Astrocyte of the spinal cord (primary cell): ENCODE data around the gene MSLN.

Source experiments
- DNase-seq: peaks from one replicate; pipeline ENCODE4 v3.0.0; 2011; ENCODE audit warnings: low read depth, low spot score
- H3K4me3 ChIP-seq: 2 replicates; pipeline ENCODE4 v1.5.1; 2011; ENCODE audit warnings: low read depth, mild to moderate bottlenecking, low read length, moderate library complexity
- CTCF ChIP-seq: IDR thresholded peaks from 2 replicates; pipeline ENCODE4 v1.5.1; 2012; ENCODE audit warnings: low read depth, mild to moderate bottlenecking, low read length, inconsistent platforms
- in situ Hi-C: cut with HindIII; loops from 2 replicates; pipeline ENCODE4 v1.10.0; 2017; ENCODE audit warnings: low sequenced_read_pairs

Gene MSLN

GRCh38 chr16:765488-765865, 4.9 kb downstream of the MSLN start:
- no peak for DNase-seq
- no peak overlapping the region for H3K4me3 ChIP-seq
- no peak for TF ChIP-seq CTCF
- in situ Hi-C loops = no loop called here

- in situ Hi-C loops = no loop called here
- no peak for DNase-seq
- TF ChIP-seq CTCF = no peak
- H3K4me3 ChIP-seq = no peak overlapping the region
Observed at GRCh38 chr16:766008-766819, 5.7 kb downstream of the MSLN start.

- in situ Hi-C loops = no loop called here
- no peak for TF ChIP-seq CTCF
- no peak for DNase-seq
- no peak overlapping the region for H3K4me3 ChIP-seq
Observed at GRCh38 chr16:766820-767640, 6.5 kb downstream of the MSLN start.

- in situ Hi-C loops = no loop called here
- no peak for TF ChIP-seq CTCF
- H3K4me3 ChIP-seq = no peak overlapping the region
- no peak for DNase-seq
Observed at GRCh38 chr16:767743-768235, 7.3 kb downstream of the MSLN start.

GRCh38 chr16:768428-768827, 7.9 kb downstream of the MSLN start:
- no peak overlapping the region for H3K4me3 ChIP-seq
- in situ Hi-C loops = no loop called here
- TF ChIP-seq CTCF = no peak
- DNase-seq = no peak

- in situ Hi-C loops = no loop called here
- TF ChIP-seq CTCF = no peak
Observed at GRCh38 chr16:769184-769784, 8.8 kb downstream of the MSLN start.

More at GRCh38 chr16:769184-769784, 8.8 kb downstream of the MSLN start:
- no peak for DNase-seq
- H3K4me3 ChIP-seq = no peak overlapping the region
